Sigmoid colon (tissue), 7 donors: ENCODE measurements around the gene CCL19. TPM values are rescaled to one million over a fixed set of nuclear protein-coding genes. Genes with fewer than 3 reads are reported as not detected.

Experiments used
- DNase-seq: peaks from one replicate; pipeline ENCODE4 v3.0.0-alpha.2; 2019
- H3K27ac ChIP-seq, 4 donors: fragments of 200-600 bp; sonication (generic); one replicate each; pipeline ENCODE4 v1.5.1; 2016 to 2019; ENCODE audit warnings: mild to moderate bottlenecking in 1 of 4
- H3K27me3 ChIP-seq, 3 donors: fragments of 200-600 bp; sonication (generic); one replicate each; pipeline ENCODE4 v1.5.1; 2019; ENCODE audit warnings: mild to moderate bottlenecking in 1 of 3
- H3K36me3 ChIP-seq, 4 donors: fragments of 200-600 bp; sonication (generic); one replicate each; pipeline ENCODE4 v1.5.1; 2016 to 2019
- H3K4me1 ChIP-seq, 4 donors: fragments of 200-600 bp; sonication (generic); one replicate each; pipeline ENCODE4 v1.5.1; 2017 to 2019
- H3K4me3 ChIP-seq, 4 donors: fragments of 200-600 bp; sonication (generic); one replicate each; pipeline ENCODE4 v1.5.1; 2017 to 2019; ENCODE audit warnings: mild to moderate bottlenecking in 2 of 4, moderate library complexity in 1 of 4
- H3K9me3 ChIP-seq, 4 donors: fragments of 200-600 bp in 3 of 4; sonication (generic) in 3 of 4; one replicate each; pipeline versions ENCODE4 v1.5.1 to v1.6.1; 2013 to 2019
- EP300 ChIP-seq, 4 donors: sonication (generic); formaldehyde crosslinking; IDR thresholded peaks; one replicate each; pipeline ENCODE4 v1.6.1; 2017; ENCODE audit warnings: antibody characterized with exemption in 4 of 4
- POLR2A ChIP-seq, 2 donors: fragments of 450-650 bp; IDR thresholded peaks; one replicate each; pipeline ENCODE4 v1.6.1; 2016; ENCODE audit warnings: antibody characterized with exemption in 2 of 2, mild to moderate bottlenecking in 2 of 2, moderate library complexity in 2 of 2
- POLR2AphosphoS5 ChIP-seq, 4 donors: sonication (generic); formaldehyde crosslinking; IDR thresholded peaks; one replicate each; pipeline ENCODE4 v1.6.1; 2017; ENCODE audit warnings: antibody characterized with exemption in 4 of 4
- WGBS, 2 donors: extraction: QIAGEN DNeasy Blood & Tissue Kit; methylation state at CpG; one replicate each; pipeline ENCODE4 v1.1.7; 2013; 5-methylcytosine and 5-hydroxymethylcytosine counted together
- intact Hi-C: fragments of 100-400 bp; cut with DNase I; formaldehyde crosslinking; loops from one replicate; pipeline ENCODE4 v1.15.1; 2023
- polyA plus RNA-seq, 3 donors: library from polyadenylated mRNA; stranded (reverse); fragments of 200-250 nt; gene quantifications; one replicate each; pipeline ENCODE4 v1.2.3, GENCODE V29; 2013
- total RNA-seq, 4 donors: library from RNA; depleted of rRNA; stranded (reverse); fragments of >200 nt; gene quantifications; one replicate each; pipeline ENCODE4 v1.1.0, GENCODE V29; 2016
- TF ChIP-seq, protein P1 (sequence below), 4 experiments: fragments of 450-650 bp in 3 of 4; fragments of 200-600 bp in 1 of 4; IDR thresholded peaks; one replicate each; pipeline ENCODE4 v1.5.1; 2016 to 2019; ENCODE audit warnings: antibody characterized with exemption in 4 of 4, mild to moderate bottlenecking in 3 of 4, moderate library complexity in 2 of 4
- donor health status: healthy with polysubstance abuse.
- donor health status: Bipolar disorder and iron deficiency.
- donor health status: healthy.

The CCL19 gene
- total and polyA plus RNA-seq, 7 donors: 1.8 to 415 (median 3.8) TPM; not detected in 3

DNA sequence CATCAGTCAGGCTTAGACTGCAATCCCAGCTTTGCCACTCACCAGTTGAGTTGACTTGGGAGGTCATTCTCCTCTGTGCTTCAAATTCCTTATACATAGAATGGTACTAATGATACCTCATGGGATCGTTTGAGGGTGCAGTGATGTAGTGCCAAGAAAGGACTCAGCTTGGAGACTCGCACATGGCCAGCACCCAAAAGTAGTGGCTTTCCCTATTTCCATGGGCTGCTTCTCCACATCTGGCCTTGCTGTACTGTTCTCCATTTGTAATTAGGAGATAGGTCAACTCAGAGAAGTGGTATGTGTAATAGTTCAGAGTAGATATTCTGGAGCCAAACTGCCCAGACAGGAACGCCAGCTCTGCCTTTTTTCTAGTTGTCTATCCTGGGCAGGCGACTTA lies 5.5 kb downstream of the CCL19 start:
- Histone ChIP-seq H3K27ac (no peak overlapping the region), H3K4me1 (no peaks in the 10 kb centered on the region), H3K27me3 (no peaks in the 10 kb centered on the region), H3K9me3 (no peaks in the 10 kb centered on the region), H3K36me3 (peaks cover 0 to 9% (median 0%) of the 10 kb centered on the region in 4 donors), H3K4me3 (no peak overlapping the region)
- no peak for TF ChIP-seq POLR2AphosphoS5 (IDR thresholded peaks at IDR 0.05)
- TF ChIP-seq, protein P1, sequence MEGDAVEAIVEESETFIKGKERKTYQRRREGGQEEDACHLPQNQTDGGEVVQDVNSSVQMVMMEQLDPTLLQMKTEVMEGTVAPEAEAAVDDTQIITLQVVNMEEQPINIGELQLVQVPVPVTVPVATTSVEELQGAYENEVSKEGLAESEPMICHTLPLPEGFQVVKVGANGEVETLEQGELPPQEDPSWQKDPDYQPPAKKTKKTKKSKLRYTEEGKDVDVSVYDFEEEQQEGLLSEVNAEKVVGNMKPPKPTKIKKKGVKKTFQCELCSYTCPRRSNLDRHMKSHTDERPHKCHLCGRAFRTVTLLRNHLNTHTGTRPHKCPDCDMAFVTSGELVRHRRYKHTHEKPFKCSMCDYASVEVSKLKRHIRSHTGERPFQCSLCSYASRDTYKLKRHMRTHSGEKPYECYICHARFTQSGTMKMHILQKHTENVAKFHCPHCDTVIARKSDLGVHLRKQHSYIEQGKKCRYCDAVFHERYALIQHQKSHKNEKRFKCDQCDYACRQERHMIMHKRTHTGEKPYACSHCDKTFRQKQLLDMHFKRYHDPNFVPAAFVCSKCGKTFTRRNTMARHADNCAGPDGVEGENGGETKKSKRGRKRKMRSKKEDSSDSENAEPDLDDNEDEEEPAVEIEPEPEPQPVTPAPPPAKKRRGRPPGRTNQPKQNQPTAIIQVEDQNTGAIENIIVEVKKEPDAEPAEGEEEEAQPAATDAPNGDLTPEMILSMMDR (IDR thresholded peaks at IDR 0.05): no peak
- no peak for TF ChIP-seq EP300 (IDR thresholded peaks at IDR 0.05)
- no peak for TF ChIP-seq POLR2A (IDR thresholded peaks at IDR 0.05)
- intact Hi-C loops: no loop called here
- WGBS, 2 donors: 79 to 82% methylated on average over 4 of the region's 4 CpGs
- DNase-seq: no peak

DNA sequence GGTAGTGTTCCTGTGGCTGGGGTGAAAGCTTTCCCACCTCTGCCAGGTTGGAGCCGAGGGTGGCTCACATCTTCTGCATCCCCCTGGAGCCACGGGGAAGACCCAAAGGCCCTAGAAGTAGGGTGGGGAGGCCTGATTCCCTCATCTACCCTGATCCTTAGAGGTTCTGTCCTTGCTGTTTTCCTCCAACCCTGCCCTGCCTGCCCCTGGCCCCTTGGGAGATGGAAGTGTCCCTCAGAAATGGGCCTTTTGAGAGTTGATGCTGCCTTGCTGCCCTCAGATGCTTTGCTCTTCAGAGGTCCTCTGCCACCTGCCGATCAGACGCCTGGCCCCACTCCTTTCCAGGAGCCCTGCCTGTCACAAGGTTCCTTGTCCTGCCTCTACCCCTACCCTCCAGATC lies 6.3 kb downstream of the CCL19 start:
- 92 to 95% methylated on average over 4 of the region's 4 CpGs for WGBS, 2 donors
- H3K4me1 ChIP-seq: no peaks in the 10 kb centered on the region
- no peak overlapping the region for H3K4me3 ChIP-seq
- TF ChIP-seq, protein P1 (IDR thresholded peaks at IDR 0.05): no peak
- TF ChIP-seq POLR2AphosphoS5 (IDR thresholded peaks at IDR 0.05) (no peak), EP300 (IDR thresholded peaks at IDR 0.05) (no peak), POLR2A (IDR thresholded peaks at IDR 0.05) (no peak)
- DNase-seq: no peak
- H3K27ac ChIP-seq: no peak overlapping the region
- peaks cover 0 to 9% (median 0%) of the 10 kb centered on the region in 4 donors for H3K36me3 ChIP-seq
- intact Hi-C loops: no loop called here
- H3K27me3 ChIP-seq: no peaks in the 10 kb centered on the region
- no peaks in the 10 kb centered on the region for H3K9me3 ChIP-seq

DNA sequence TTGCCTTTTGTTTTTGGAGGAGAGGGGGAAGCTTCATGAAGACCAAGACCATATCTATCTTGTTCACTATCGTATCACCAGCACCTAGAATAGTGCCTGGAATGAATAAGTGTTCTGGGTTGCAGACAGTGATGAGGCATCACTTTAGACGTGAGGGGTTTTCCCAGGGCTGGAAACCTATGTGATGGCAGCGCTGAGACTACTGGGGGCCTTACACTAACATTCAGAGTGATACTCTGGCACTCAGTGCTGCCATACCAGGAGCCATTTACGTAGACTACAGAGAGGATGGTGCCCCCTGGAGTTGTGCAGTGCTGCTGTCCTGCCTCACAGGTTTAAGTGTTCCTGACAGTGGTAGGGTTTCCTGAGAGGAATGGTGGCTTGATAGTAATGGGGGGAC lies 6.9 kb downstream of the CCL19 start:
- Histone ChIP-seq H3K27ac (no peak overlapping the region), H3K9me3 (no peaks in the 10 kb centered on the region), H3K4me3 (no peak overlapping the region), H3K27me3 (no peaks in the 10 kb centered on the region), H3K36me3 (peaks cover 0 to 9% (median 0%) of the 10 kb centered on the region in 4 donors), H3K4me1 (no peaks in the 10 kb centered on the region)
- DNase-seq: no peak
- TF ChIP-seq POLR2AphosphoS5 (IDR thresholded peaks at IDR 0.05) (no peak), EP300 (IDR thresholded peaks at IDR 0.05) (no peak), POLR2A (IDR thresholded peaks at IDR 0.05) (no peak)
- TF ChIP-seq, protein P1 (IDR thresholded peaks at IDR 0.05): no peak
- 85 to 91% methylated on average over 4 of the region's 4 CpGs for WGBS, 2 donors
- intact Hi-C loops: no loop called here

DNA sequence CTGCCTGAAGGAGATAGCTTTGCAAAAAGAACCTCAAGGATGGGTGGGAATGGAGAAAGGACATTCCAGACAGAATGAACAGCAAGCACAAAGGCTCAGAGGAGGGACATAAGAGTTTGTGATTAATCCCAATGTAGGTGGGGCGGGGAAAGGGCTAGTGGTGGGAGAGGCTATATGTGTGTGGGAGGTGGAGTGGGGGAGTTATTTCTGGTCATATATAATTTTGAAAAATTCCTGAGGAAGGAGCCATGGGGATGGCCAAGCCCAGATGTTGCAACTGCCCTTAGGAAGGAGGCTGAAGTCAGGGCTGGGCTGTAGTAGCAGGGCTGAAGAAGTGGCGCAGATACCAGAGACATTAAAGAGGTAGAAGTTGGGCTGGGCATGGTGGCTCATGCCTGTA lies 15.2 kb downstream of the CCL19 start:
- intact Hi-C loops: no loop called here
- TF ChIP-seq EP300 (IDR thresholded peaks at IDR 0.05) (no peak), POLR2A (IDR thresholded peaks at IDR 0.05) (no peak), POLR2AphosphoS5 (IDR thresholded peaks at IDR 0.05) (no peak)
- TF ChIP-seq, protein P1 (IDR thresholded peaks at IDR 0.05): no peak
- peaks cover 0 to 5% (median 0%) of the 10 kb centered on the region in 4 donors for H3K36me3 ChIP-seq
- no peaks in the 10 kb centered on the region for H3K27me3 ChIP-seq
- H3K4me3 ChIP-seq: no peak overlapping the region
- no peaks in the 10 kb centered on the region for H3K4me1 ChIP-seq
- 98 to 99% methylated on average over 2 of the region's 2 CpGs for WGBS, 2 donors
- no peak for DNase-seq
- H3K9me3 ChIP-seq: no peaks in the 10 kb centered on the region
- H3K27ac ChIP-seq: no peak overlapping the region

DNA sequence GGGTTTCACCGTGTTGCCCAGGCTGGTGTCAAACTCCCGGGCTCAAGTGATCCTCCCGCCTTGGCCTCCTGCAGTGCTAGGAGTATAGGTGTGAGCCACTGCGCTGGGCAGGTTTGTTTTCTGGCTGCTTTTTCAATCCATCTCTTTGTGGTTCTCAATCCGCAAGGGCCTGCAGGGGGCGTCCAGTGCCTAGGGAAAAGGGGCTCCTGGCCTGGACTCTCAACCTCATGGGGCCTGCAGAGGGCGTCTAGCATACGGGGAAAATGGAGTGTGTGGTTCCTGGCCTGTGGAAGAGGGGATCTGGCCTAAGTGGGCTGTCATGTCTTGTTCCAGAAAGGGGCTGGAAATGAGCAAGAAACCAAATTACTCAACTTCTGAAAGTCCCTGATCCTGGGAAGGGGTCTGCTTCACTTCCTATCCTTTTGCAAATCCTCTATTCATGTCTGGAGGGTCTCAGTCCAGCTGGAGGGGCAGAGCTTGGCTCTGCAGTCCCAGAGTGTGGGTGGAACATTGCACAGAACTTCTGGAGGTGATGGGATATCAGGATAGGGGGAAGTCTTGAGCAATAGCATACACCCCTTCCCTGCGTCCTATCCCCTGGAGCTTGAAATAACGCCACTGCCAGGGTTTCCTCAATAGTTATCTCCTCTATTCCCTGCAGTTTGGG lies 15.9 kb downstream of the CCL19 start:
- intact Hi-C loops: no loop called here
- WGBS, 2 donors: 26 to 29% methylated on average over 10 of the region's 10 CpGs

More for the DNA sequence above, 15.9 kb downstream of the CCL19 start:
- Histone ChIP-seq H3K27me3 (no peaks in the 10 kb centered on the region), H3K36me3 (peaks cover 0 to 4% (median 0%) of the 10 kb centered on the region in 4 donors), H3K4me3 (no peak overlapping the region), H3K4me1 (no peaks in the 10 kb centered on the region), H3K9me3 (no peaks in the 10 kb centered on the region), H3K27ac (no peak overlapping the region)
- DNase-seq: no peak
- no peak for TF ChIP-seq POLR2AphosphoS5 (IDR thresholded peaks at IDR 0.05)
- TF ChIP-seq, protein P1 (IDR thresholded peaks at IDR 0.05): peak in 2 of 4 experiments; percentile 26 to 35
- no peak for TF ChIP-seq EP300 (IDR thresholded peaks at IDR 0.05)
- no peak for TF ChIP-seq POLR2A (IDR thresholded peaks at IDR 0.05)
